HCT116 (cell line): ENCODE measurements around the gene HEY2. TPM values are rescaled to one million over a fixed set of nuclear protein-coding genes. Genes with fewer than 3 reads are reported as not detected.

Experiments used
- ATAC-seq: fragments of 200-7000 bp; cut with Tn5 transposase; 2 replicates; pipeline ENCODE4 v1.9.1; 2020; ENCODE audit warnings: mild to moderate bottlenecking, moderate library complexity
- BruUV-seq: library from RNA; stranded (reverse); fragments of 400-500 nt; replicated peaks from 2 replicates; lab custom pipeline; 2021; lab: Mats Ljungman, UMichigan
- CTCF ChIA-PET: fragments of 300-600 bp; sonication (Branson Sonifier 250); formaldehyde crosslinking; loops from one replicate; lab custom pipeline; 2021; ENCODE audit warnings: antibody characterized with exemption; lab: Charles Lee
- POLR2A ChIA-PET: fragments of 300-600, 350-600 bp; sonication (Branson Sonifier 250); formaldehyde crosslinking; loops from one replicate; lab custom pipeline; 2021; ENCODE audit warnings: antibody characterized with exemption; lab: Charles Lee
- RAD21 ChIA-PET, 2 experiments: fragments of 300-600 bp; sonication (Branson Sonifier 250); formaldehyde crosslinking; loops; one replicate each; lab custom pipeline; 2023; ENCODE audit warnings: low total read pairs in 2 of 2; ENCODE audit not compliant: uncharacterized antibody in 2 of 2, unreplicated experiment in 2 of 2, low non-redundant PET in 1 of 2; lab: Charles Lee
- DNase-seq: peaks from one replicate; pipeline ENCODE4 v3.0.0-alpha.2; 2010; ENCODE audit warnings: low read depth, low spot score
- H2AFZ ChIP-seq: fragments of 200-600 bp; shearing (Covaris generic), sonication (generic); 2 replicates; pipeline ENCODE4 v1.6.1; 2017; ENCODE audit warnings: low read depth, mixed run types, mixed read lengths, antibody characterized with exemption, low read length; ENCODE audit not compliant: poor library complexity, severe bottlenecking
- H3K27ac ChIP-seq: 2 replicates; pipeline ENCODE4 v1.5.1; 2012; ENCODE audit warnings: low read depth, low read length
- H3K27me3 ChIP-seq: fragments of 200-600 bp; sonication (generic); 2 replicates; pipeline ENCODE4 v1.6.1; 2016; ENCODE audit warnings: mixed run types, low read length, mixed read lengths; ENCODE audit not compliant: insufficient read depth
- H3K36me3 ChIP-seq, 2 experiments: fragments of 200-500 bp in 1 of 2; fragments of 200-600 bp in 1 of 2; sonication (Bioruptor generic) in 1 of 2; sonication (generic) in 1 of 2; 2 replicates each; pipeline versions ENCODE4 v1.5.1 to v1.6.1; 2014 to 2016; ENCODE audit warnings: low read length in 2 of 2, inconsistent platforms in 1 of 2, mixed read lengths in 1 of 2, mixed run types in 1 of 2; ENCODE audit not compliant: insufficient read depth in 2 of 2, control insufficient read depth in 1 of 2
- H3K4me1 ChIP-seq, 2 experiments: fragments of 200-600 bp in 1 of 2; sonication (generic) in 1 of 2; 2 replicates each; pipeline versions ENCODE4 v1.5.1 to v1.6.1; 2012 to 2017; ENCODE audit warnings: low read length in 2 of 2, inconsistent platforms in 1 of 2, mild to moderate bottlenecking in 1 of 2, mixed read lengths in 1 of 2, mixed run types in 1 of 2, moderate library complexity in 1 of 2; ENCODE audit not compliant: insufficient read depth in 2 of 2, control insufficient read depth in 1 of 2
- H3K4me2 ChIP-seq: fragments of 200-600 bp; sonication (generic); 2 replicates; pipeline ENCODE4 v1.6.1; 2017; ENCODE audit warnings: mixed run types, low read length, mixed read lengths
- H3K4me3 ChIP-seq, 2 experiments: fragments of 200-600 bp in 1 of 2; sonication (generic) in 1 of 2; replicated peaks in 1 of 2; 2 replicates each; pipeline ENCODE4 v1.5.1; 2011 to 2016; ENCODE audit warnings: low read length in 2 of 2, control low read depth in 1 of 2, low read depth in 1 of 2, mild to moderate bottlenecking in 1 of 2, mixed read lengths in 1 of 2, mixed run types in 1 of 2
- H3K79me2 ChIP-seq: fragments of 200-600 bp; sonication (generic); 2 replicates; pipeline ENCODE4 v1.6.1; 2017; ENCODE audit warnings: mild to moderate bottlenecking, mixed run types, low read length, moderate library complexity, mixed read lengths; ENCODE audit not compliant: insufficient read depth
- H3K9ac ChIP-seq: fragments of 200-600 bp; sonication (generic); 2 replicates; pipeline ENCODE4 v1.6.1; 2016; ENCODE audit warnings: low read length, mixed read lengths
- H3K9me2 ChIP-seq: fragments of 200-600 bp; sonication (generic), shearing (Covaris generic); 2 replicates; pipeline ENCODE4 v1.6.1; 2017; ENCODE audit warnings: mixed run types, mild to moderate bottlenecking, moderate library complexity; ENCODE audit not compliant: insufficient read depth
- H3K9me3 ChIP-seq, 2 experiments: fragments of 200-500 bp in 1 of 2; fragments of 200-600 bp in 1 of 2; sonication (Bioruptor generic) in 1 of 2; sonication (generic) in 1 of 2; 2 replicates each; pipeline ENCODE4 v1.6.1; 2014 to 2017; ENCODE audit warnings: low read length in 2 of 2, mixed read lengths in 2 of 2, inconsistent platforms in 1 of 2, low read depth in 1 of 2, mild to moderate bottlenecking in 1 of 2, mixed run types in 1 of 2, moderate library complexity in 1 of 2; ENCODE audit not compliant: control insufficient read depth in 1 of 2, insufficient read depth in 1 of 2
- H4K20me1 ChIP-seq: fragments of 200-600 bp; sonication (generic), shearing (Covaris generic); 2 replicates; pipeline ENCODE4 v1.6.1; 2017; ENCODE audit warnings: mixed run types, mild to moderate bottlenecking, moderate library complexity; ENCODE audit not compliant: insufficient read depth
- CBX3 ChIP-seq: IDR thresholded peaks from 2 replicates; pipeline ENCODE4 v1.6.1; 2012; ENCODE audit warnings: low read depth
- CTCF ChIP-seq, 3 experiments: fragments of 200-600 bp in 1 of 3; sonication (generic) in 1 of 3; IDR thresholded peaks in 2 of 3; conservative IDR thresholded peaks in 1 of 3; 2 replicates each; pipeline ENCODE4 v1.5.1; 2012 to 2017; ENCODE audit warnings: low read depth in 2 of 3, low read length in 2 of 3, antibody characterized with exemption in 1 of 3, borderline replicate concordance in 1 of 3, control low read depth in 1 of 3, mild to moderate bottlenecking in 1 of 3, mixed read lengths in 1 of 3, mixed run types in 1 of 3, moderate library complexity in 1 of 3; ENCODE audit not compliant: insufficient read depth in 1 of 3
- EGR1 ChIP-seq: IDR thresholded peaks from 2 replicates; pipeline ENCODE4 v1.6.1; 2012; ENCODE audit warnings: low read depth
- ELF1 ChIP-seq: IDR thresholded peaks from 2 replicates; pipeline ENCODE4 v1.6.1; 2012; ENCODE audit warnings: low read depth, borderline replicate concordance
- EZH2 ChIP-seq: fragments of 200-600 bp; sonication (generic); IDR thresholded peaks from 2 replicates; pipeline ENCODE4 v1.6.1; 2017; ENCODE audit warnings: antibody characterized with exemption, mixed run types
- EZH2phosphoT487 ChIP-seq: fragments of 200-600 bp; IDR thresholded peaks from 2 replicates; pipeline ENCODE4 v1.6.1; 2018; ENCODE audit warnings: antibody characterized with exemption, borderline replicate concordance
- FOSL1 ChIP-seq: IDR thresholded peaks from 2 replicates; pipeline ENCODE4 v1.6.1; 2012; ENCODE audit warnings: low read depth
- JUND ChIP-seq: IDR thresholded peaks from 2 replicates; pipeline ENCODE4 v1.6.1; 2012
- POLR2A ChIP-seq: IDR thresholded peaks from 2 replicates; pipeline ENCODE4 v1.7.0; 2011; ENCODE audit warnings: borderline replicate concordance; ENCODE audit not compliant: insufficient read depth, insufficient read length; ENCODE audit errors: extremely low read depth
- SIN3A ChIP-seq: IDR thresholded peaks from 2 replicates; pipeline ENCODE4 v1.6.1; 2012; ENCODE audit warnings: low read depth
- SP1 ChIP-seq: IDR thresholded peaks from 2 replicates; pipeline ENCODE4 v1.6.1; 2012; ENCODE audit warnings: low read depth
- SRF ChIP-seq: IDR thresholded peaks from 2 replicates; pipeline ENCODE4 v1.6.1; 2012; ENCODE audit warnings: low read depth
- ZFX ChIP-seq: fragments of 450-650 bp; IDR thresholded peaks from 2 replicates; pipeline ENCODE4 v1.6.1; 2017
- ZNF274 ChIP-seq: fragments of 200-500 bp; sonication (Bioruptor generic); IDR thresholded peaks from 2 replicates; pipeline ENCODE4 v1.6.1; 2014; ENCODE audit warnings: mild to moderate bottlenecking, low read depth, low read length, inconsistent platforms
- intact Hi-C: fragments of 100-400 bp; cut with micrococcal nuclease; formaldehyde crosslinking; loops from 2 replicates; pipeline ENCODE4 v1.10.0; 2022
- total RNA-seq: library from RNA; stranded (reverse); gene quantifications from one replicate; pipeline ENCODE4 v1.2.1, GENCODE V29; 2021; ENCODE audit not compliant: unreplicated experiment

Gene HEY2
- total RNA-seq, 1 experiment from 2014 or later = not detected

GRCh38 chr6:125798734-125799508 lies 49.5 kb downstream of the HEY2 start (continued):
- TF ChIP-seq CTCF (IDR thresholded peaks at IDR 0.05 in 2 of 3, conservative IDR thresholded peaks at IDR 0.05 in 1 of 3; ENCODE audit: borderline replicate concordance in 1 of 3, insufficient read depth in 1 of 3, low read depth in 2 of 3, low read length in 2 of 3) (no peak), ELF1 (no peak), SRF (no peak), EZH2phosphoT487 (no peak), EGR1 (no peak), FOSL1 (no peak), SP1 (no peak), CBX3 (no peak), ZFX (no peak), ZNF274 (no peak), JUND (no peak), SIN3A (no peak), EZH2 (no peak)

GRCh38 chr6:125802383-125802782 lies 53.0 kb downstream of the HEY2 start:
- H3K4me2 ChIP-seq = no peak overlapping the region
- RAD21 ChIA-PET = no interaction called here
- no peaks in the 10 kb centered on the region for H3K9me3 ChIP-seq
- H3K4me1 ChIP-seq = peaks cover 2 to 9% of the 10 kb centered on the region in 2 experiments; a peak in 2 of 4 replicates
- no peak overlapping the region for H2AFZ ChIP-seq
- no peak overlapping the region for H3K9ac ChIP-seq
- H3K4me3 ChIP-seq = no peak overlapping the region
- intact Hi-C loops = no loop called here
- TF ChIP-seq EGR1 (no peak), POLR2A (no peak), ZFX (no peak), JUND (no peak)
- DNase-seq = no peak
- H3K27me3 ChIP-seq = no peaks in the 10 kb centered on the region
- no peak overlapping the region for H3K27ac ChIP-seq
- no peaks in the 10 kb centered on the region for H3K79me2 ChIP-seq
- no peaks in the 10 kb centered on the region for H3K9me2 ChIP-seq
- no peak for ATAC-seq
- no TSS peak for BruUV-seq
- no peaks in the 10 kb centered on the region for H4K20me1 ChIP-seq
- no peaks in the 10 kb centered on the region for H3K36me3 ChIP-seq
- CTCF ChIA-PET = no interaction called here
- POLR2A ChIA-PET = no interaction called here
